SK-N-SH treated with all-trans-retinoic acid at 6 μM for 48 hours (cell line): ENCODE results near the gene DERA.

Experiments
- ATAC-seq: fragments of 200-7000 bp; cut with Tn5 transposase; 3 replicates; pipeline ENCODE4 v1.9.1; 2020; ENCODE audit warnings: mild to moderate bottlenecking, moderate library complexity
- ARNTL ChIP-seq: fragments of 450-650 bp; formaldehyde crosslinking; IDR thresholded peaks from 2 replicates; pipeline ENCODE4 v1.5.0; 2020; ENCODE audit warnings: low read depth, mild to moderate bottlenecking, moderate library complexity, borderline replicate concordance
- BACH2 ChIP-seq: fragments of 250-450 bp; sonication (Bioruptor Pico); IDR thresholded peaks from 2 replicates; pipeline ENCODE4 v1.9.0; 2021; ENCODE audit warnings: mild to moderate bottlenecking, borderline replicate concordance
- CREB5 ChIP-seq: fragments of 250-450 bp; sonication (Bioruptor Pico); IDR thresholded peaks from 2 replicates; pipeline ENCODE4 v1.5.1; 2020; ENCODE audit warnings: low read depth, mild to moderate bottlenecking, moderate library complexity
- CSDC2 ChIP-seq: fragments of 250-450 bp; sonication (Bioruptor Pico); IDR thresholded peaks from 2 replicates; pipeline ENCODE4 v1.5.0; 2020; ENCODE audit warnings: mild to moderate bottlenecking, moderate library complexity
- ESRRG ChIP-seq: fragments of 250-450 bp; sonication (Bioruptor Pico); IDR thresholded peaks from 2 replicates; pipeline ENCODE4 v1.6.1; 2021; ENCODE audit warnings: mild to moderate bottlenecking
- GLIS3 ChIP-seq: fragments of 250-450 bp; sonication (Bioruptor Pico); IDR thresholded peaks from 2 replicates; pipeline ENCODE4 v1.5.0; 2020; ENCODE audit warnings: mild to moderate bottlenecking, moderate library complexity
- ISL1 ChIP-seq: fragments of 250-450 bp; sonication (Bioruptor Pico); IDR thresholded peaks from 2 replicates; pipeline ENCODE4 v2.1.2; 2022; ENCODE audit warnings: mild to moderate bottlenecking, moderate library complexity
- OSR1 ChIP-seq: fragments of 250-450 bp; sonication (Bioruptor Pico); IDR thresholded peaks from 2 replicates; pipeline ENCODE4 v1.8.0; 2022; ENCODE audit warnings: moderate library complexity, mild to moderate bottlenecking, inconsistent platforms
- PPARA ChIP-seq: fragments of 250-450 bp; sonication (Bioruptor Pico); IDR thresholded peaks from 2 replicates; pipeline ENCODE4 v1.5.0; 2020; ENCODE audit warnings: mild to moderate bottlenecking, borderline replicate concordance
- RARB ChIP-seq: fragments of 250-450 bp; sonication (Bioruptor Pico); IDR thresholded peaks from 2 replicates; pipeline ENCODE4 v1.8.0; 2021; ENCODE audit warnings: mild to moderate bottlenecking, moderate library complexity
- SNAI2 ChIP-seq: fragments of 250-450 bp; sonication (Bioruptor Pico); IDR thresholded peaks from 2 replicates; pipeline ENCODE4 v1.5.0; 2020; ENCODE audit warnings: mild to moderate bottlenecking, moderate library complexity
- TCF4 ChIP-seq: fragments of 250-450 bp; sonication (Bioruptor Pico); IDR thresholded peaks from 2 replicates; pipeline ENCODE4 v1.8.0; 2021; ENCODE audit warnings: mild to moderate bottlenecking, moderate library complexity, borderline replicate concordance
- TOX ChIP-seq: fragments of 250-450 bp; sonication (Bioruptor Pico); IDR thresholded peaks from 2 replicates; pipeline ENCODE4 v1.8.0; 2021; ENCODE audit warnings: mild to moderate bottlenecking, moderate library complexity, borderline replicate concordance
- TSHZ2 ChIP-seq: fragments of 250-450 bp; sonication (Bioruptor Pico); IDR thresholded peaks from 2 replicates; pipeline ENCODE4 v1.5.0; 2020; ENCODE audit warnings: mild to moderate bottlenecking, moderate library complexity
- ZC3H10 ChIP-seq: fragments of 250-450 bp; sonication (Bioruptor Pico); IDR thresholded peaks from 2 replicates; pipeline ENCODE4 v1.5.1; 2021; ENCODE audit warnings: mild to moderate bottlenecking, moderate library complexity
- ZFP3 ChIP-seq: fragments of 250-450 bp; sonication (Bioruptor Pico); IDR thresholded peaks from 2 replicates; pipeline ENCODE4 v1.5.0; 2020; ENCODE audit warnings: mild to moderate bottlenecking, moderate library complexity
- ZFP30 ChIP-seq: fragments of 450-650 bp; formaldehyde crosslinking; IDR thresholded peaks from 2 replicates; pipeline ENCODE4 v1.5.0; 2022; ENCODE audit warnings: mild to moderate bottlenecking, moderate library complexity
- ZNF565 ChIP-seq: fragments of 450-650 bp; formaldehyde crosslinking; conservative IDR thresholded peaks from 2 replicates; pipeline ENCODE4 v1.5.0; 2020; ENCODE audit warnings: low read depth, mild to moderate bottlenecking, moderate library complexity
- ZNF70 ChIP-seq: fragments of 450-650 bp; formaldehyde crosslinking; IDR thresholded peaks from 2 replicates; pipeline ENCODE4 v1.5.0; 2020; ENCODE audit warnings: mild to moderate bottlenecking, moderate library complexity
- ZNF8 ChIP-seq: fragments of 450-650 bp; formaldehyde crosslinking; IDR thresholded peaks from 2 replicates; pipeline ENCODE4 v1.5.0; 2020; ENCODE audit warnings: mild to moderate bottlenecking, moderate library complexity
- TF ChIP-seq, protein P1 (sequence below): fragments of 250-450 bp; sonication (Bioruptor Pico); IDR thresholded peaks from 2 replicates; pipeline ENCODE4 v1.8.0; 2021; ENCODE audit warnings: low read depth, mild to moderate bottlenecking, moderate library complexity, borderline replicate concordance
- TF ChIP-seq, protein P2 (sequence below): fragments of 250-450 bp; sonication (Bioruptor Pico); IDR thresholded peaks from 2 replicates; pipeline ENCODE4 v1.8.0; 2020; ENCODE audit warnings: mild to moderate bottlenecking, moderate library complexity, borderline replicate concordance
- TF ChIP-seq, protein P3 (sequence below): fragments of 250-450 bp; sonication (Bioruptor Pico); IDR thresholded peaks from 2 replicates; pipeline ENCODE4 v1.5.1; 2021; ENCODE audit warnings: mild to moderate bottlenecking, moderate library complexity

DERA gene

DNA sequence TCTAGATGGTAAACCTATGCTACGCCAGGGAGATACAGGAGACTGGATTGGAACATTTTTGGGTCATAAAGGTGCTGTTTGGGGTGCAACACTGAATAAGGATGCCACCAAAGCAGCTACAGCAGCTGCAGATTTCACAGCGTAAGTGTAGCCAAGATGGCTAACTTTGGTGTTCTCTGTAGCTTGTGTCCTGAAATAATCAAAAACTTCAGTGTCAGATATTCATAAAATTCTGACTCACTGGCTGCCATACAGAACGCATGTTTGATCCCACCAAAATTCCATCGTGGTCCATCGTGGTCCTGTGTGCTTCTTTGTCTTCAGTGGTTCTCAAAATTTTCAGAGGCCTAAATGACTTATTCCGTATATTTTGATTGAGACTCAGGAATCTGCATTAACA lies 27.6 kb upstream of the DERA start:
- peak; percentile 5; the same call in 1 of the 3 replicates for ATAC-seq
- TF ChIP-seq TCF4 (CRISPR knock-in tag), result no peak
- no peak for TF ChIP-seq ZFP30 (CRISPR knock-in tag)
- no peak for TF ChIP-seq ZC3H10 (CRISPR knock-in tag)
- TF ChIP-seq, protein P1, sequence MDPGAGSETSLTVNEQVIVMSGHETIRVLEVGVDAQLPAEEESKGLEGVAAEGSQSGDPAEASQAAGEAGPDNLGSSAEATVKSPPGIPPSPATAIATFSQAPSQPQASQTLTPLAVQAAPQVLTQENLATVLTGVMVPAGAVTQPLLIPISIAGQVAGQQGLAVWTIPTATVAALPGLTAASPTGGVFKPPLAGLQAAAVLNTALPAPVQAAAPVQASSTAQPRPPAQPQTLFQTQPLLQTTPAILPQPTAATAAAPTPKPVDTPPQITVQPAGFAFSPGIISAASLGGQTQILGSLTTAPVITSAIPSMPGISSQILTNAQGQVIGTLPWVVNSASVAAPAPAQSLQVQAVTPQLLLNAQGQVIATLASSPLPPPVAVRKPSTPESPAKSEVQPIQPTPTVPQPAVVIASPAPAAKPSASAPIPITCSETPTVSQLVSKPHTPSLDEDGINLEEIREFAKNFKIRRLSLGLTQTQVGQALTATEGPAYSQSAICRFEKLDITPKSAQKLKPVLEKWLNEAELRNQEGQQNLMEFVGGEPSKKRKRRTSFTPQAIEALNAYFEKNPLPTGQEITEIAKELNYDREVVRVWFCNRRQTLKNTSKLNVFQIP (CRISPR knock-in tag), result no peak
- TF ChIP-seq ZNF70, result no peak
- TF ChIP-seq PPARA (CRISPR knock-in tag), result no peak
- TF ChIP-seq ESRRG (CRISPR knock-in tag), result no peak
- no peak for TF ChIP-seq ISL1 (CRISPR knock-in tag)
- TF ChIP-seq, protein P2, sequence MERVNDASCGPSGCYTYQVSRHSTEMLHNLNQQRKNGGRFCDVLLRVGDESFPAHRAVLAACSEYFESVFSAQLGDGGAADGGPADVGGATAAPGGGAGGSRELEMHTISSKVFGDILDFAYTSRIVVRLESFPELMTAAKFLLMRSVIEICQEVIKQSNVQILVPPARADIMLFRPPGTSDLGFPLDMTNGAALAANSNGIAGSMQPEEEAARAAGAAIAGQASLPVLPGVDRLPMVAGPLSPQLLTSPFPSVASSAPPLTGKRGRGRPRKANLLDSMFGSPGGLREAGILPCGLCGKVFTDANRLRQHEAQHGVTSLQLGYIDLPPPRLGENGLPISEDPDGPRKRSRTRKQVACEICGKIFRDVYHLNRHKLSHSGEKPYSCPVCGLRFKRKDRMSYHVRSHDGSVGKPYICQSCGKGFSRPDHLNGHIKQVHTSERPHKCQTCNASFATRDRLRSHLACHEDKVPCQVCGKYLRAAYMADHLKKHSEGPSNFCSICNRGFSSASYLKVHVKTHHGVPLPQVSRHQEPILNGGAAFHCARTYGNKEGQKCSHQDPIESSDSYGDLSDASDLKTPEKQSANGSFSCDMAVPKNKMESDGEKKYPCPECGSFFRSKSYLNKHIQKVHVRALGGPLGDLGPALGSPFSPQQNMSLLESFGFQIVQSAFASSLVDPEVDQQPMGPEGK, result no peak
- TF ChIP-seq OSR1, result no peak
- TF ChIP-seq ARNTL (CRISPR knock-in tag), result no peak

GRCh38 chr12:15886372-15887042 lies 24.6 kb upstream of the DERA start:
- TF ChIP-seq ISL1 (CRISPR knock-in tag) (peak; percentile 81), ZFP30 (CRISPR knock-in tag) (no peak), TSHZ2 (no peak)
- no peak for ATAC-seq

DNA sequence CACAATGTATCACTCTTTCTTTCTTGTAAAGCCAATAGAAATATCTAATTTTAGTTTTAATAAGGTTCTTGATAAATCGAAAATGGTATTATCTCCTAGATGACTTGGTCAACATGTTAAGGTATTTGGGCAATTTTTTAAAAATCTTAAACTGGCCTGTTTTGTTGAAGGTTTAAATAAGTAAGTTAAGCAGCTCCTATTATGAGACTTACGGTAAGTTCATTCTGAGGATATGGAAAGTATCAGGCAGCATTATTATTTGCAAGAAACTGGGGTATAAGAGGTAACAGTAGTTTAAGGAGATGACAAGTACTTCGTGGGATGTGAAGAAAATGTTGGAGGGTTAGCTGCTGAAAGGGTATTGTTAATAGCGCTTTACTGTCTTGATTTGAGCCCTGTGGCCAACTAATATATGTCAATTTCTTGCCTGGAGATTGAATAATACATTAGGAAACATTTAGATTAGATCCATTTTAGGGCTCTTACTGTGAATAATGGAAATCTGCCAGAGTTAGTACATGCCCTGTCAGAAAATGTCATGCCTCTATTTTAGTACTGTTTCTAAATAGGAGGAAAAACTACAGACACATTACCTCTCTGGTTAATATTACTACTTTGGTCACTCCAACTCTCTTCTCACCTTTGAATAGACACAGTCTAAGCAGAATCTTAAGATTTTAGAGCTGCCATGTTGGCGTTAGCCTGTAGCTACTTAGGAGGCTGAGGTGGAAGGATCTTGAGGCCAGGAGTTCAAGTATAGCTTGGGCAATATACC lies 23.9 kb upstream of the DERA start:
- no peak for ATAC-seq
- no peak for TF ChIP-seq GLIS3 (CRISPR knock-in tag)
- TF ChIP-seq ISL1 (CRISPR knock-in tag), result no peak
- TF ChIP-seq, all 23 proteins: peak for 0

DNA sequence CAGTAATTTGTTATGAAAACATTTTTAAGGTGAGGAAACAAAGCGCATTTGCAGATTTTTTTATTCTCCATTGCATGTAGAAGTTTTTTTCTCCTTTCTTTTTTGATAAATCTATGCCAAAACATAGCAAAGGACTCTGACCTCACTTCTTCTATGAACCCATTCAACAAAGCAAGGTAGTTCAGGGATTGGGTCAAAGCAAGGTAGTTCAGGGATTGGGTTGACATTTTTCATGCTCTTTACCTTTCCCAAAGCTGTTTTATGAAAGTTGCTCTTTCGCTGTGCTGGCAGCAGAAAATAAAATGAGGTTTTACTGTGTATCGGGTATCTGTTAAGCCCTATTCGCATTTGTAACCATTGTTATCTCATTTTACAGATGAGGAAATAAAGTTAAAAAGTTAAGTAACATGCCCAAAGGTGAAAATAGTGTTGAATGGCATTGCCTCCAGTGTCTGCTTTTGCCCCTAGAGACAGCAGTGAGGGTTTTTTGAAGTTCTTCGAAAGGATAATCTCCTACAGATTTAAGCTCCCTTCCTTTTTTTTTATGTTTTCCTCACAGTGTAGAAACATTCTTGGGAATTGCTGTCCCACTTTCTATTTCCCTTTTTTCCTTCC lies 18.4 kb upstream of the DERA start:
- no peak for ATAC-seq
- TF ChIP-seq SNAI2 (CRISPR knock-in tag) (no peak), ZFP30 (CRISPR knock-in tag) (no peak), OSR1 (no peak), RARB (CRISPR knock-in tag) (no peak), BACH2 (CRISPR knock-in tag) (no peak), CSDC2 (CRISPR knock-in tag) (no peak), CREB5 (no peak), ESRRG (CRISPR knock-in tag) (no peak), PPARA (CRISPR knock-in tag) (no peak), ZNF565 (CRISPR knock-in tag) (no peak), ZFP3 (no peak), TSHZ2 (no peak), TOX (CRISPR knock-in tag) (no peak), TCF4 (CRISPR knock-in tag) (no peak), ARNTL (CRISPR knock-in tag) (no peak), ZNF8 (CRISPR knock-in tag) (no peak)
- TF ChIP-seq, protein P3, sequence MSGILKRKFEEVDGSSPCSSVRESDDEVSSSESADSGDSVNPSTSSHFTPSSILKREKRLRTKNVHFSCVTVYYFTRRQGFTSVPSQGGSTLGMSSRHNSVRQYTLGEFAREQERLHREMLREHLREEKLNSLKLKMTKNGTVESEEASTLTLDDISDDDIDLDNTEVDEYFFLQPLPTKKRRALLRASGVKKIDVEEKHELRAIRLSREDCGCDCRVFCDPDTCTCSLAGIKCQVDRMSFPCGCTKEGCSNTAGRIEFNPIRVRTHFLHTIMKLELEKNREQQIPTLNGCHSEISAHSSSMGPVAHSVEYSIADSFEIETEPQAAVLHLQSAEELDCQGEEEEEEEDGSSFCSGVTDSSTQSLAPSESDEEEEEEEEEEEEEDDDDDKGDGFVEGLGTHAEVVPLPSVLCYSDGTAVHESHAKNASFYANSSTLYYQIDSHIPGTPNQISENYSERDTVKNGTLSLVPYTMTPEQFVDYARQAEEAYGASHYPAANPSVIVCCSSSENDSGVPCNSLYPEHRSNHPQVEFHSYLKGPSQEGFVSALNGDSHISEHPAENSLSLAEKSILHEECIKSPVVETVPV (CRISPR knock-in tag), result no peak
